AG09309 (cell line): ENCODE measurements around the gene EPPIN.

Source experiments
- DNase-seq: peaks from one replicate; pipeline ENCODE4 v3.0.0-alpha.2; 2010; ENCODE audit warnings: low read depth
- H3K4me3 ChIP-seq: 2 replicates; pipeline ENCODE4 v1.5.1; 2011; ENCODE audit warnings: mild to moderate bottlenecking, low read depth, low read length, moderate library complexity; ENCODE audit not compliant: control insufficient read depth
- TF ChIP-seq, protein P1 (sequence below): IDR thresholded peaks from 2 replicates; pipeline ENCODE4 v1.5.1; 2011; ENCODE audit warnings: mild to moderate bottlenecking, low read depth, low read length, inconsistent platforms; ENCODE audit not compliant: insufficient read depth, control insufficient read depth; ENCODE audit errors: missing control alignments

The EPPIN gene

GRCh38 chr20:45503403-45503802 is 43.8 kb downstream of the EPPIN start:
- no peak overlapping the region for H3K4me3 ChIP-seq
- DNase-seq = no peak
- TF ChIP-seq, protein P1, sequence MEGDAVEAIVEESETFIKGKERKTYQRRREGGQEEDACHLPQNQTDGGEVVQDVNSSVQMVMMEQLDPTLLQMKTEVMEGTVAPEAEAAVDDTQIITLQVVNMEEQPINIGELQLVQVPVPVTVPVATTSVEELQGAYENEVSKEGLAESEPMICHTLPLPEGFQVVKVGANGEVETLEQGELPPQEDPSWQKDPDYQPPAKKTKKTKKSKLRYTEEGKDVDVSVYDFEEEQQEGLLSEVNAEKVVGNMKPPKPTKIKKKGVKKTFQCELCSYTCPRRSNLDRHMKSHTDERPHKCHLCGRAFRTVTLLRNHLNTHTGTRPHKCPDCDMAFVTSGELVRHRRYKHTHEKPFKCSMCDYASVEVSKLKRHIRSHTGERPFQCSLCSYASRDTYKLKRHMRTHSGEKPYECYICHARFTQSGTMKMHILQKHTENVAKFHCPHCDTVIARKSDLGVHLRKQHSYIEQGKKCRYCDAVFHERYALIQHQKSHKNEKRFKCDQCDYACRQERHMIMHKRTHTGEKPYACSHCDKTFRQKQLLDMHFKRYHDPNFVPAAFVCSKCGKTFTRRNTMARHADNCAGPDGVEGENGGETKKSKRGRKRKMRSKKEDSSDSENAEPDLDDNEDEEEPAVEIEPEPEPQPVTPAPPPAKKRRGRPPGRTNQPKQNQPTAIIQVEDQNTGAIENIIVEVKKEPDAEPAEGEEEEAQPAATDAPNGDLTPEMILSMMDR = no peak

DNA sequence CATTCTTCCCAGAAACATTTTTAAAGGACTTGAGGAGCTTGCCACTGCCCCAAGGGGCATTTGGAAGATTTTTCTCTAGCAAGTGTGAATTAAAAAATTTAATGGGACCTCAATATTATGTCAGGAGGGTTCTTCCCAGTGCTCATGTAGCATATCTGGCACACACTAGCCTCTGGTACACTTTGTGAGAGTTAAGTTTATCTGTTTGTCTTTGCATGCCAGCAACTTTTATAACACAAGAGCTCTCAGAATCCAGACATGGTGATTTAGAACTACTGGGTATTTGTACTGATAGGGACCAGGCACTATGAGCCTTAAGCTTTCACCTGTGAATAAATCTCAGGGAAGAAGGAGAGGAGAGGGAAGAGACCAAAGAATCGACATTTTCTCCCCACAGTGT is 44.6 kb downstream of the EPPIN start:
- DNase-seq = no peak
- TF ChIP-seq, protein P1 = no peak
- H3K4me3 ChIP-seq = no peak overlapping the region

DNA sequence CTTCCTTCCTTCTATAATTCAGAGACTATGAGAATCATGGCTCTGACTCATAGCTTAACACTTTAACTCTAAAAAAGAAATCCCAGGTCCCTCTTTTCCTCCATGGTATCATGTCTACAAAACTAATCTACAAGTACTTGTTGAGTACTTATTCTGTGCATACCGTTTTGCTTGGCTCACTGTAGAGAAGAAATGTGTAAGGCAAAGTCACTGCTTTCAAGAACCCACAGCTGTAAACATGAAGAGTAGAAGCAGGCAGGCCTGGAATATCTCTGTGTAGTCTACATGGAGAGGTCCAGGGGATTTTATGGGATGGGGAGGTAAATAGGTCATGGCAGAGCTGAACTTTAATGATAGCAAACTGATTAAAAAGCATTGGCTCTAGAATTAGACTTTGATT is 45.6 kb downstream of the EPPIN start:
- TF ChIP-seq, protein P1 = no peak
- DNase-seq = no peak
- H3K4me3 ChIP-seq = no peak overlapping the region

- DNase-seq = no peak
- TF ChIP-seq, protein P1 = no peak
- no peak overlapping the region for H3K4me3 ChIP-seq
Observed at GRCh38 chr20:45500022-45500421, 47.2 kb downstream of the EPPIN start.

GRCh38 chr20:45497971-45498494 is 49.2 kb downstream of the EPPIN start:
- no peak for DNase-seq
- no peak overlapping the region for H3K4me3 ChIP-seq
- TF ChIP-seq, protein P1 = no peak

- TF ChIP-seq, protein P1 = no peak
- H3K4me3 ChIP-seq = no peak overlapping the region
- DNase-seq = no peak
Observed at GRCh38 chr20:45496166-45496565, 51.0 kb downstream of the EPPIN start.

DNA sequence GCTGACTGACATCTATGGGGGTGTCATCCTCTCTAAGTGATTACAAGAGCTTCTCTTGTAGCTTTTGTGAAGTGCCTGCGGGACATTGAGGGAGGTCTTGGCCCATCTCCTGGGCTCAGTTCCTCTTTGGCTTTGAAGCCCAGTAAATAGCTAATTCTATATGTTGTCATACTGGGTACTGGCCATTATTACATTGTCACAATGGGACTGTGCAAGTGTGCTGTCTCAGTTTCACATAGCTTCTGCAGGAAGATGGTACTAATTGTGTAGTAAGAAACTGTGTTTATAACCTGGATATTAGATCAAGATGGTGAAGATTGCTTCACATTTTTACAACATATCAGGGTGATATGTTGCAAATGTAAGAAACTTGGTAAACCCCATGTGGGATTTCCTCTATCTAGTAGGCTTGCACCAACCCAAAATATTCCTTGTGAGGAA is 51.7 kb downstream of the EPPIN start:
- TF ChIP-seq, protein P1 = no peak
- no peak overlapping the region for H3K4me3 ChIP-seq
- DNase-seq = no peak
